Activated CD8-positive, alpha-beta memory T cell treated with anti-CD3 and anti-CD28 coated beads for 48 hours (primary cell): Measurements from ENCODE around the gene PHRF1.

Source experiments
- DNase-seq, 3 experiments: peaks; one replicate each; pipeline ENCODE4 v3.0.0-alpha.2; 2020; ENCODE audit warnings: low read depth in 2 of 3, low spot score in 2 of 3

Gene PHRF1

DNA sequence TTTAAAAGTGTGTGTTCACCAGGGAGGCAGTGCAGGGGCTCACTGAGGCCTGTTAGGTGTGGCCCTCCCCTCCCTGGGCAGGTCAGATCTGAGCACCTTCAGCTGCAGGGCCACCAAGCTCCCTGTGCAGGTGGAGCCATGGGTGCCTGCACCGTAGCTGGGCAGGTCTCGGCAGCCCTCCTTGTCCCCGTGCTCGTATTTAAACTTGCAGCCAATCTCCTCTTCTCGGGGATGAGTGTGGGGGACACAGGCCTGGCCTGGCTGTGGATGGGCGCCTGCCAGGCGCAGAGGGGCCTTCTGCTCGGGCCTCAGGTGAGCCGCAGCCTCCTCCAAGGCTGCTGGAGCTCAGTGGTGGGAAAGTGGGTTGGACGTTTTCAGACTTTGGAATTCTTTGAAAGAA lies 19.1 kb downstream of the PHRF1 start:
- DNase-seq = no peak

DNA sequence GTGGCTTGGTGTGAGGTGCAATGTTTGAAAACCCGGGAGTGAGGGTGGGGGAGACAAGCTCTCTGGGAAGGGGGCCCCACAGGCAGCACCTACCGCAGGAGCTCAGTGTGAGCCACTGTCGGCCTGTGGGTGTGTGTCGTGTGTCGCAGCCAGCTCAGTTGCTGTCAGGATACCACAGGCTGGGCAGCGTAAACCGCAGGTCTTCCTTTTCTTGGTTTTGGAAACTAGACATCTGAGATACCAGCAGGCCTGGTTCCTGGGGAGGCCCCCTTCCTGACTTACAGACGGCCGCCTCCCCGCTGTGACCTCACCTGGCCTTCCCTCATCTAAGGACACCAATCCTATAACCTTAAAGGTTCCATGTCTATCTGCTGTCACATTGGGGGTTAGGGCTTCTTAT lies 20.1 kb downstream of the PHRF1 start:
- DNase-seq = no peak

DNA sequence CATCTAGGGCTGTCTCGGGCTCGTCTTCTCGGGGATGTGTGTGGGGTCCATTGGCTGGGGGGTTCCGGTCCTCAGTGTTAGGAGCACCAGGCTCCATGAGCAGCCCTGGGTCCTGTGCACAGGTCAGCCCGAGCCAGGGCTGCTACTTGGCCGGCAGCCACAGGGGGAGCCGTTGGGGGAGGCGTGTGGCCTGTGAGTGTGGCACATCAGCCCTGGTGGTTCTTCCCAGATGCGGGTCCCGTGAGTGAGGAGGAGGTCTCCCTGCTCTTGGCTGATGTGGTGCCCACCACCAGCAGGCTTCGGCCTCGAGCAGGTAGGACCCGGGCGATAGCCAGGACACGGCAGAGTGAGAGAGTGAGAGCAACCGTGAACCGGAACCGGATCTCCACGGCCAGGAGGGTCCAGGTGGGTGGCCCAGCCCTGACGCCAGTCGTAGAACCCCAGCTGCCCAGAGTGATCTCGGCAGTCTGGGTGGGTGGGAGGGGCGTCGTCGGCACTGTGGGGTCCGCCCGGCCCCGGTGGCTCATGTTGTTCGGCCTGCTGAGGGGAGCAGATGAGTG lies 21.0 kb downstream of the PHRF1 start:
- no peak for DNase-seq

DNA sequence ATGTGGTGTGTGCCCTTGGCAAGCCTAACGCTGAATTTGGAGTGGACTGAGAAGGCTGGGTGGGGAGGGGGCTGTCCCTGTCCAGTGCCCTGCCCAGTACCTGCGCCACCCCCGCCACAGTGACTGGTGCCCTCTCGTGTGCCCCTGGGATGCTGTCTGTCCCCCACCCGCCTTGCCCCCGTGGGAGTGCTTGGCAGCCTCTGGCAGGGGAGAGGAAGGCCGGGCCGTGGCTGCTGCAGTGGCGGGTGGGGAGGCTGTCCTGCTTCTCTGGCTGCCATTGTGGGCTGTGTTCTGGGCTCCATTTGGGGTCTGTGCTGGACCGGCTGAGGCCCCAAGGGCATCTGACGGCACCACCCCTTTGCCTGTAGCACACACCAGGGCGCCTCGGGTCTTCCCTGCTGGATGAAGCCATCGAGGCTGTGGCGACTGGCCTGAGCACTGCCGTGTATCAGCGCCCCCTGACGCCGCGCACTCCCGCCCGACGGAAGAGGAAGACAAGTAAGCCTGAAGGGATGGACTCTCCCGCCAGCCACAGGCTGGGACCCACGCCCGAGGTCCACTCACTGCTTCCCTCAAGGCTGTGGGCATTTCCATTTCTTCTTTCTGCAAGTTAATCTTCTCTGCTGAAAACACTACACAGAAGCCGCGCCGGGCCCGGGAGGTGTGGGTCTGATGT lies 21.9 kb downstream of the PHRF1 start:
- no peak for DNase-seq

DNA sequence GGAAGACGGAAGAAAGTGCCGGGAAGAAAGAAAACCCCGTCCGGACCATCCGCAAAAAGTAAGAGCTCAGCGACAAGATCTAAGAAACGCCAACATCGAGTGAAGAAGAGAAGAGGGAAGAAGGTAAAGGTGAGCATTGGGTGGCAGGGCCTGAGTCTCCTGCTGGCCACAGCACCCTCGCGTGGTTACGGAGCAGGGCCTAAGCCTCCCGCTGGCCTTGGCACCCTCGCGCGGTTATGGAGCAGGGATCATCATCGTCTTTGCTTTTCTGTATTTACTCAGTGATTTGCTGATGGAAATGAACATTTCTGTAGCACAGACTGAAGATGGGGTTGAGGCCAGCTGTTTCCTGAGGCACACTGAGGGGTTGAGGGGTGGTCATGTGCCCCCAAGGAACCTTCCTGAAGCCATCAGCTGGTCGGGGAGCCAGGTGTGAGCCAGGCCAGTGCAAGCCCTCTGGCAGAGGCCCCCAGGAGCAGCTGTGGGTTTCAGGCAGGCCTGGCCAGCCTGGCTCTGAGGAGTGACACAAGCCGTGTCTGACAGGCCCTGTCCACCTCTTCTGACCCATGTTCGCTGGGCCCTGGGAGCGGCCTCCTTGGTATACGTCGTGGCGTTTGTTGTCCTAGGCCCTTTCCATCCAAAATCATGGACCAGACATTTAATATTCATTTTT lies 25.4 kb downstream of the PHRF1 start:
- DNase-seq = no peak

DNA sequence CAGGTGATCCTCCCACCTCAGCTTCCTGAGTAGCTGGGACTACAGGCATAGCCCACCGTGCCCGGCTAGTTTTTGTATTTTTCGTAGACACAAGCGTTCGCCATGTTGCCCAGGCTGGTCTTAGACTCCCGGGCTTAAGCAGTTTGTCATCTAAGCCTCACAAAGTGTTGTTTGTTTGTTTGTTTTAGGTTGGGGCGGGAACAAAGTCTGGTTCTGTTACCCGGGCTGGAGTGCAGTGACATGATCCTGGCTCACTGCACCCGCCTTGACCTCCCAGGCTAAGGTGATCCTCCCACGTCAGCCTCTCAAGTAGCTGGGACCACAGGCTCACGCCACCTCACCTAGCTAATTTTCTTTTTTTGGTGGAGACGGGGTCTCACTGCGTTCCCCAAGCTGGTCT lies 26.9 kb downstream of the PHRF1 start:
- DNase-seq = no peak

DNA sequence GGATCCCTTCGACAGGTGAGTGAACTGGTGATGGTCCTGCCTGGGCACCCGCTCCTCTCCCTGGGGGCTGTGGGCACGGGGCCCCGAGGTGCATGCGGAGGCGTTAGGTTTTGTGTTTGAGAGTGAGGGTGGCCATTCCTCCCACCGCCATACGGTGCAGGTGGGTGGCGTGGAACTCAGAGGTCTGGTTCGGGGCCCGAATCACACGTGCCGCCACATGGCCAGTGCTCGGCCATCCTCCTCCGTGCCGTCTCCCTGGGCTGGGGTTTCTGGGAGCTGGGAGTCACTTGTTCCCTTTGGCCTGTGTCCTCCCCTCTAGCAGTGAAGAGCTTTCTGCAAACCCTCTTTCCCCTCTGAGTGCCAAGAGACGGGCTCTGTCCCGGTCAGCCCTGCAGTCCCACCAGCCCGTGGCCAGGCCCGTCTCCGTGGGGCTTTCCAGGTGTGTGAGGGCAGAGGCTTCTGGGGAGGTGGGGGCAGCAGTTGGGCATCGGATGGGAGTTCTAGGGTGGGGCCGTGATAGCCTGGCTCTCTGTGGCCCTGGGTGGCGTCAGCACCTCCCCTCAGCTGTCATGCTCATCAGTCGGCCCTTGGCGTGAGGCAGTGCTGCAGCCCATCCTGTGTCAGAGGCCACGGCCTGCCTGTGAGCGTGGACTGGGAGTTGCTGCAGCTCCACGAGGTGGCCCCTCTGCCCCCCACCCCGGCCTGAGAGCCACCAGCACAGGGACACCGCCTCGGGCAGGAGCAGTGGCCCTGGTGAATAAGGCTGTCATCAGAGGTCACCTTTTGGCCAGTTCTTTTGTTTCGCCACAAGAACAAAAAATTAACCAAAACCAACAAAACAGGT lies 29.2 kb downstream of the PHRF1 start:
- no peak for DNase-seq

DNA sequence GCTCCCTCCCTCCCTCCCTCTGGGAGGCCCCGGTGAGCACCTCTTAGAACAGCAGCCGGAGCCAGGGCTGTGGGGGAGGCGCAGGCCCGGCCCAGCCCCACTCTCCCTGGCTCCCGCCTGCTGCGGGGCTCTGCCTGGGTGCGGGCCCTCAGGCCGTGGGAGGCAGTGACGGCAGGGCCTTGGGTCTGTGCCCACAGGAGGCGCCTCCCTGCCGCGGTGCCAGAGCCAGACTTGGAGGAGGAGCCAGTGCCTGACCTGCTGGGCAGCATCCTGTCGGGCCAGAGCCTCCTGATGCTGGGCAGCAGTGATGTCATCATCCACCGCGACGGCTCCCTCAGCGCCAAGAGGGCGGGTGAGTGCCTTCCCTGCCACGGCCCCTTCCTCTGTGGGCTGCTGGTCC lies 30.0 kb downstream of the PHRF1 start:
- no peak for DNase-seq

DNA sequence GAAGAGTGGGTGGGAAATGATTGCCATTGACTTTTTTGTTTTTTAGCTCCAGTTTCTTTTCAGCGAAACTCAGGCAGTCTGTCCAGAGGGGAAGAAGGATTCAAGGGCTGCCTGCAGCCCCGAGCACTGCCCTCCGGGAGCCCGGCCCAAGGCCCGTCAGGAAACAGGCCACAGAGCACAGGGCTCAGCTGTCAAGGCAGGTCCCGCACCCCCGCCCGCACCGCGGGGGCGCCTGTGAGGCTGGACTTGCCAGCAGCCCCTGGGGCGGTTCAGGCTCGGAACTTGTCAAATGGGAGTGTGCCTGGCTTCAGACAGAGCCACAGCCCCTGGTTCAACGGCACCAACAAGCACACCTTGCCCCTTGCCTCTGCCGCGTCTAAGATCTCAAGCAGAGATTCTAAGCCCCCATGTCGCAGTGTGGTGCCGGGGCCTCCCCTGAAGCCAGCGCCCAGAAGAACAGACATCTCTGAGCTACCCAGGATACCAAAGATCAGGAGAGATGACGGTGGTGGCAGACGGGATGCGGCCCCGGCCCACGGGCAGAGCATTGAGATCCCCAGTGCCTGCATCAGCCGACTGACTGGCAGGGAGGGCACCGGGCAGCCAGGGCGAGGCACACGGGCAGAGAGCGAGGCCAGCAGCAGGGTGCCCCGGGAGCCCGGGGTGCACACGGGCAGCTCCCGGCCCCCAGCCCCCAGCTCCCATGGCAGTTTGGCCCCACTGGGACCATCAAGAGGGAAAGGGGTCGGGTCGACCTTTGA lies 30.9 kb downstream of the PHRF1 start:
- no peak for DNase-seq

DNA sequence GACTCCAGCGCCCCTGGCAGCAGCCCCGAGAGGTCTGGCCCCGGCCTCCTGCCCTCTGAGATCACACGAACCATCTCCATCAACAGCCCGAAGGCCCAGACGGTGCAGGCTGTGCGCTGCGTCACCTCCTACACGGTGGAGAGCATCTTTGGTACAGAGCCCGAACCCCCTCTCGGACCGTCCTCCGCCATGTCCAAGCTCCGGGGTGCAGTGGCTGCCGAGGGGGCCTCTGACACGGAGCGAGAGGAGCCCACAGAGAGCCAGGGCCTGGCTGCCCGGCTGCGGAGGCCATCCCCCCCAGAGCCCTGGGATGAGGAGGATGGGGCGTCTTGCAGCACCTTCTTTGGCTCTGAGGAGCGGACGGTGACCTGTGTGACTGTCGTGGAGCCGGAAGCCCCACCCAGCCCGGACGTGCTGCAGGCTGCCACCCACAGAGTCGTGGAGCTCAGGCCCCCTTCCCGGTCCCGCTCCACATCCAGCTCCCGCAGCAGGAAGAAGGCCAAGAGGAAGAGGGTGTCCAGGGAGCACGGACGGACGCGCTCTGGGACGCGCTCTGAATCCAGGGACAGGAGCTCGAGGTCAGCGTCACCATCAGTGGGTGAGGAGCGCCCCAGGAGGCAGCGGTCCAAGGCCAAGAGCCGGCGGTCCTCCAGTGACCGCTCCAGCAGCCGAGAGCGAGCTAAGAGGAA lies 31.8 kb downstream of the PHRF1 start:
- DNase-seq = no peak

DNA sequence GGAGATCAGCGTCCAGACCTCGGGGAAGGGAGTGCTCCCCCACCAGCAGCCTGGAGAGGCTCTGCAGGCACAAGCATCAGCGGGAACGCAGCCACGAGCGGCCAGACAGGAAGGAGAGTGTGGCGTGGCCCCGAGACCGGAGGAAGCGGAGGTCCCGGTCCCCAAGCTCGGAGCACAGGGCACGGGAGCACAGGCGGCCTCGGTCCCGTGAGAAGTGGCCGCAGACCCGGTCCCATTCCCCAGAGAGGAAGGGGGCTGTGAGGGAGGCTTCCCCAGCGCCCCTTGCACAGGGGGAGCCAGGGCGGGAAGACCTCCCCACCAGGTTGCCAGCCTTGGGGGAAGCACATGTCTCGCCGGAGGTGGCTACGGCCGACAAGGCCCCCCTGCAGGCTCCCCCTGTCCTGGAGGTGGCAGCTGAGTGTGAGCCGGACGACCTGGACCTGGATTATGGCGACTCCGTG lies 32.6 kb downstream of the PHRF1 start:
- DNase-seq = no peak

DNA sequence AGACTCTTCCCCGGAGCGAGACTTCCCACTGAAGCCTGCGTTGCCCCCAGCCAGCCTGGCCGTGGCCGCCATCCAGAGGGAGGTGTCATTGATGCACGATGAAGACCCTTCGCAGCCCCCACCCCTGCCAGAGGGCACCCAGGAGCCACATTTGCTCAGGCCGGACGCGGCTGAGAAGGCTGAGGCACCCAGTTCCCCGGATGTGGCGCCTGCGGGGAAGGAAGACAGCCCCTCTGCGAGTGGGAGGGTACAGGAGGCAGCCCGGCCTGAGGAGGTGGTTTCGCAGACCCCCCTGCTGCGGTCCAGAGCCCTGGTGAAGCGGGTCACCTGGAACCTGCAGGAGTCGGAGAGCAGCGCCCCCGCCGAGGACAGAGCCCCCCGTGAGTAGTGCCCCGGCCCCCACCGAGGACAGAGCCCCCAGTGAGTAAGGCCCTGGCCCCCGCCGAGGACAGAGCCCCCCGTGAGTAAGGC lies 33.1 kb downstream of the PHRF1 start:
- DNase-seq = no peak

DNA sequence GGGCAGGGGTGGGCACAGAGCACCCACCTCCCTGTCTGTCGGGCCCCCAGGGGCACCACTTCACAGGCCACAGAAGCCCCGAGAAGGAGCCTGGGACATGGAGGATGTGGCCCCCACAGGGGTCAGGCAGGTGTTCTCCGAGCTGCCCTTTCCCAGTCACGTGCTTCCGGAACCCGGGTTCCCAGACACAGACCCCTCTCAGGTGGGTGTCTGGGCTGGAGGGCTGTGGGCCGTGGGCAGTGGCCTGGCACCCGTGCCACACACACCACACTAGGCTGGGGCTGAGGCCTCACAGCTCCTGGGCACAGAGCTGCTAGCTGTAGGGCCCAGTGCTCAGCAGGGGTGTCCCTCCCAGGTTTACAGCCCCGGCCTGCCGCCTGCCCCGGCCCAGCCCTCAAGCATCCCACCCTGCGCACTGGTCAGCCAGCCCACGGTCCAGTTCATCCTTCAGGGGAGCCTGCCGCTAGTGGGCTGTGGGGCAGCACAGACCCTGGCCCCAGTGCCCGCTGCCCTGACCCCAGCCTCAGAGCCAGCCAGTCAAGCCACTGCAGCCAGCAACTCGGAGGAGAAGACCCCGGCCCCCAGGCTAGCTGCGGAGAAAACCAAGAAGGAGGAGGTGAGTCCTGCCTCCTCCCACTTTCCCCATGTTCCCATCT lies 34.0 kb downstream of the PHRF1 start:
- no peak for DNase-seq

DNA sequence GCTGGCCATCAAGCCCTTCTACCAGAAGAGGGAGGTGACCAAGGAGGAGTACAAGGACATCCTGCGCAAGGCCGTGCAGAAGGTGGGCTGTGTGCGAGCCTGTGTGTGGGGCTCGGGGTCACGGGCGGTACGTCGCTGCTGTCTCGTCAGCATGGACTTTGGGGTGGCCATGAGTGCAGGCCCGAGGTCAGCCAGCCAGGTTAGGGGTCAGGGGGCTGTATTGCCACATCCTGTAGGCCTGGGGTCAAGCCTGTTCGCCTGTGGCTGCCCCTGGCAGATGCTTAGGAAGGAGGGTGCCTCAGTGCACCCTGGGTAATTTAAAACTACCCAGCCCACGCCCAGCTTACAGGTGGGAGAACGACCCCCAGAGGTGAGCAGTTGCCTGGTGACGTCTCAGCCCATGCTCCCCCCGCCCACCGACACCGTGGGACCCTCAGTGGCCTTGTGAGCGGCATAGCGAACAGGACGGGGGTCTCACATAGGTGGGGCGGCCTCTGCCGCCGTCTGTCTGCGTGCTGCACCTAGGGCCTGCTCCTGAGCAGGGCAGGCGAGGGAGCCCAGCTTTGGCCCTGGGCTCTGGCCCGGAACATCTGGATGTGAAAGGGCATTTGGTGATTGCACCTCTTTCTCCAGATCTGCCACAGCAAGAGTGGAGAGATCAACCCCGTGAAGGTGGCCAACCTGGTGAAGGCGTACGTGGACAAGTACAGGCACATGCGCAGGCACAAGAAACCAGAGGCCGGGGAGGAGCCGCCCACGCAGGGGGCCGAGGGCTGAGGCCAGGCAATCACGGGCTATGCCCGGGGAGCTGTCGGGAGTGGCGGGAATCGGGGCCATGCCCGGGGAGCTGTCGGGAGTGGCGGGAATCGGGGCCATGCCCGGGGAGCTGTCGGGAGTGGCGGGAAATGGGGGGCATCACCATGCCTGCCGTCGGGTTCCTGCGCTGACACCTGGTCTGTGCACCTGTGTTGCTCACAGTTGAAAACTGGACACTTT lies 35.0 kb downstream of the PHRF1 start:
- no peak for DNase-seq

DNA sequence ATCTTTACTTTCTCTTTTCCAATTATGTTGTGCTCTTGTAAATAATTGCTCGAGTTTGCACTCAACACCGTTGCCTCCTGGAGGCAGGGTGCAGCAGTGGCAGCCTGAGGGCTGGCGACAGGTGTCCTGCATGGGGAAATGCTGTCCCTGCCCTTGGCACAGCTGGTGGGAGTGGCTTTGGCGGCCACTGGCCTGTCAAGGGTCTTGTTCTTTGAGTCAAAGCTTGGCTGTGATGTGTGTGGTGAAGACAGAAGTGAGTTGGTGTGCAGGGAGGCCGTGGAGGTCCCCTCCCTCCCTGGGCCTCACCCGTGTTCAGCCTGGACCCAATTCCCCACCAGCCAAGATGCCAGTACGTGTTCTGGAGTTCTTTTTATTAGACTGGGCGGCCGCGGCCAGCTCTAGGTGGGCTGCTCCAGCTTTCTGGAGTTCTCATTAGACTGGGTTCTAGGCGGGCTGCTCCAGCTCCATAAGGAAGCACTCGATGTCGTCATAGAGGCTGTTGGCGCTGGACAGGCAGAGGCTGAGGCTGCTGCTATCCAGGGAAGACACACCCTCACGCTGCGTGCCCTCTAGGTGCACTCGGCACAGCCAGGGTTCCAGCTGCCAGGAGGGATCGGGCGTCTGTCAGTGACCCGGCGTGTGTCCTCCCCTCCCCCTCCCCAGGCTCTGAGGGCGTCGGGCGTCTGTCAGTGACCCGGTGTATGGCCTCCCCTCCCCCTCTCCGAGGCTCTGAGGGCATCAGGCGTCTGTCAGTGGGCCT lies 36.1 kb downstream of the PHRF1 start:
- no peak for DNase-seq

DNA sequence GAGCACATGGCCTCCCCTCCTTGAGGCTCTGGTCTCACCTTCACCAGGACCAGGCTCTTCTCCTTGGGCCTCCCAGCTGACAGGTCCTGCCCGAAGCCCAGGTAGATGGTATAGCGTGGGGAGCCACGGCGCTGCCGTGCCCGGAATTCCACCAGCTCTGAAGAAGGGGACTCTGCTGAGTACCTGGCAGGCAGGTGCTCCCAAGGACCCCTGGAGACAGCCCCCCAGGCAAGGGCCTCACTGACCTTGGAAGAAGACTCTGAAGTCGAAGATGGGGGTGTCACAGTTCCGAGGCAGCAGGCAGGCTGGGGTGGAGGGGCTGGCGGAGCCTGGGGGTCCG lies 36.7 kb downstream of the PHRF1 start:
- DNase-seq = no peak

DNA sequence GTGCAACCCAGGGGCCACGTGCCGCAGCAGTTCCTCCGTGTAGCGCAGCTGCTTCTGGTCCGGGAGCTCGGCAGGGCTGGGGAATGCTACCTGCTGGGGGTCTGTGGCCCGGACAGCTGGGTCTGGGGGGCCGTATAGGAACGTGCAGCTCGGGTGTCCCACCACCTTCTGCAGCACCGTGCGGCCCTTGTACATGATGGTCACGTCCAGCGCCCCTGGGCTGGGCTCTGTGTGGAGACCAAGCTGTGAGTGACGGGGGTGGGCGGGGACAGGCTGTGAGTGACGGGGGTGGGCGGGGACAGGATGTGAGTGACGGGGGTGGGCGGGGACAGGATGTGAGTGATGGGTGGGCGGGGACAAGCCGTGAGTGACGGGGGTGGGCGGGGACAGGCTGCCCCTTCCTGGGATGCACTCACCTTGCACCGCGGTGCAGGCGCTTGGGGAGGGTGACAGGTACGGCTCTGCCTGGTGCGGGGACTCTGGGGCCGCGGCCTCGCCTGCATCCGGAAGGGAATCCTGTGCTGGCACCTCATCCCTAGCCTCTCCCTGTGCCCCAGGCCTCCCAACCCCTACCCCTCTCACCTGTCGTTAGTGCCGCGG lies 37.2 kb downstream of the PHRF1 start:
- peak; percentile 56 to 69 (median 58) for DNase-seq
